Transverse colon (tissue), 4 donors: ENCODE data around the gene RPL5.

Source experiments
- EP300 ChIP-seq: sonication (generic); formaldehyde crosslinking; IDR thresholded peaks from one replicate; pipeline ENCODE4 v1.6.1; 2017; ENCODE audit warnings: antibody characterized with exemption, low read depth
- POLR2AphosphoS5 ChIP-seq, 3 donors: sonication (generic); formaldehyde crosslinking; IDR thresholded peaks; one replicate each; pipeline ENCODE4 v1.6.1; 2016; ENCODE audit warnings: antibody characterized with exemption in 3 of 3
- TF ChIP-seq, protein P1 (sequence below), 5 experiments: fragments of 200-600 bp in 3 of 5; fragments of 450-650 bp in 2 of 5; sonication (generic) in 3 of 5; IDR thresholded peaks; 1 replicate in 2 of 5; 2 replicates in 3 of 5; pipeline ENCODE4 v1.5.1; 2016 to 2017; ENCODE audit warnings: antibody characterized with exemption in 5 of 5, inconsistent platforms in 3 of 5, mild to moderate bottlenecking in 2 of 5, moderate library complexity in 1 of 5

- no peak for TF ChIP-seq POLR2AphosphoS5 (IDR thresholded peaks at IDR 0.05)
- no peak for TF ChIP-seq EP300
- TF ChIP-seq, protein P1, sequence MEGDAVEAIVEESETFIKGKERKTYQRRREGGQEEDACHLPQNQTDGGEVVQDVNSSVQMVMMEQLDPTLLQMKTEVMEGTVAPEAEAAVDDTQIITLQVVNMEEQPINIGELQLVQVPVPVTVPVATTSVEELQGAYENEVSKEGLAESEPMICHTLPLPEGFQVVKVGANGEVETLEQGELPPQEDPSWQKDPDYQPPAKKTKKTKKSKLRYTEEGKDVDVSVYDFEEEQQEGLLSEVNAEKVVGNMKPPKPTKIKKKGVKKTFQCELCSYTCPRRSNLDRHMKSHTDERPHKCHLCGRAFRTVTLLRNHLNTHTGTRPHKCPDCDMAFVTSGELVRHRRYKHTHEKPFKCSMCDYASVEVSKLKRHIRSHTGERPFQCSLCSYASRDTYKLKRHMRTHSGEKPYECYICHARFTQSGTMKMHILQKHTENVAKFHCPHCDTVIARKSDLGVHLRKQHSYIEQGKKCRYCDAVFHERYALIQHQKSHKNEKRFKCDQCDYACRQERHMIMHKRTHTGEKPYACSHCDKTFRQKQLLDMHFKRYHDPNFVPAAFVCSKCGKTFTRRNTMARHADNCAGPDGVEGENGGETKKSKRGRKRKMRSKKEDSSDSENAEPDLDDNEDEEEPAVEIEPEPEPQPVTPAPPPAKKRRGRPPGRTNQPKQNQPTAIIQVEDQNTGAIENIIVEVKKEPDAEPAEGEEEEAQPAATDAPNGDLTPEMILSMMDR (IDR thresholded peaks at IDR 0.05), result no peak
Measured at GRCh38 chr1:92881391-92881790, 49.6 kb downstream of the RPL5 start.
